ENCODE results near the gene CDK15. TPM values are rescaled to one million over a fixed set of nuclear protein-coding genes. Genes with fewer than 3 reads are reported as not detected.
A peak's percentile ranks its signal among the peaks of the same experiment; 100 is the strongest.

The CDK15 gene
- total RNA-seq, 1 donor from 2014 or later, result 2.3 TPM

- TF ChIP-seq CTCF (conservative IDR thresholded peaks at IDR 0.05; ENCODE audit: low read depth, low read length), result no peak
- no peak overlapping the region for H3K4me3 ChIP-seq (ENCODE audit: low read depth, low read length)
- DNase-seq (ENCODE audit: low read depth), result no peak
Measured at GRCh38 chr2:201859949-201860348, 53.6 kb downstream of the CDK15 start.

GRCh38 chr2:201860636-201861066 lies 54.3 kb downstream of the CDK15 start:
- TF ChIP-seq CTCF (conservative IDR thresholded peaks at IDR 0.05; ENCODE audit: low read depth, low read length), result peak; percentile 90
- DNase-seq (ENCODE audit: low read depth), result peak; percentile 35
- H3K4me3 ChIP-seq (ENCODE audit: low read depth, low read length), result no peak overlapping the region

GRCh38 chr2:201862843-201863242 lies 56.5 kb downstream of the CDK15 start:
- no peak overlapping the region for H3K4me3 ChIP-seq (ENCODE audit: low read depth, low read length)
- DNase-seq (ENCODE audit: low read depth), result no peak
- TF ChIP-seq CTCF (conservative IDR thresholded peaks at IDR 0.05; ENCODE audit: low read depth, low read length), result no peak

DNA sequence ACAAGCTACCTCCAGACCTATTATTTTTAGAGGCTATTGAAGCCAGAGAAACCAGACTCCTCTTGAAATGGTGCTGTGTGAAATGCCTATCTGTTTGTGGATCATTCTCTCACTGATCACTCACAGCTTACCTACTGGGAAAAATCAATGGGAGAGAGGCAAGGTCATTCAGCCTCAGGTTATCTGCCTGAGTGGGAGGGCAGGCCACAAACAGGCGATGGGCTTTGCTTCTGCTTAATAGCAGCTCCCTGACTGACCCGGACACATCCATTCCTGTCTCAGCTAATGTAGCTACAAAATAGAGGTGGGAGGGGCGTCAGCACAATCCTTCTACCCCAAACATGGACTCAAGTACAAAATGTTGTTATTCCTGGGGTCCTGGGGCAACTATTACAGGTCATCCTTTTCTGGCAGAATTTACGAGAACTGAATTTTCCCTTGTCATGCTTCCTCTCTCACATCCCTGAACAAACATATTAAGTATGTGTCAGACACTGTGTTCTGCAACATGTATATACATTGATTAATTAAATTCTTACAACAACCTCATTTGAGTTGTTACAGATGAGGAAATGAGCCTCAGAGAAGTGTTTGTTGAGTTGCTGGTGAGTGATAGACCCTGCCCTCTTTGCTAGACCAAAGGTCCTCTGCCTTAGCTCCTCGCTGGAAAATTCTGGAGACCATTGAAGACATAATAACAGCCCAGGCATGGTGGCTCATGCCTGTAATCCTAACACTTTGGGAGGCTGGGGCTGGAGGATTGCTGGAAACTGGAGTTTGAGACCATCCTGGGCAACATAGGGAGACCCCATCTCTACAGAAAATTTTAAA lies 60.5 kb downstream of the CDK15 start:
- no peak for DNase-seq (ENCODE audit: low read depth)
- H3K4me3 ChIP-seq (ENCODE audit: low read depth, low read length), result no peak overlapping the region
- no peak for TF ChIP-seq CTCF (conservative IDR thresholded peaks at IDR 0.05; ENCODE audit: low read depth, low read length)

DNA sequence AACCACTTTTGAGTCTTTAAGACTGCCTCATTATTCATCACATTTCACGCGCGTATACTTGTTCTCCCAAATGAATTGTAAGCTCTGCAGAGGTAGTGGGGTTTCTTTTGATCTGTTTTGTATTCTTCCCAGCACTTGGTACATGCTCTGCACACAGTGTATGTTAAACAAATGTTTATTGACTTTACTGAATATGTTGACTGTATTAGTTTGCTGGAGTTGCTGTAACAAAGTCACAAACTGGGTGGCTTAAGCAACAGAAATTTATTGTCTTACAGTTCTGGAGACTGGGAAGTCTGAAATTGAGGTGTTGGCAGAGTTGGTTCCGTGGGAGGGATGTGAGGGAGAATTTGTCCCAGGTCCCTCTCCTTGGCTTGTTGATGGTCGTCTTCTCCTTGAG lies 65.1 kb downstream of the CDK15 start:
- no peak for DNase-seq (ENCODE audit: low read depth)
- no peak for TF ChIP-seq CTCF (conservative IDR thresholded peaks at IDR 0.05; ENCODE audit: low read depth, low read length)
- no peak overlapping the region for H3K4me3 ChIP-seq (ENCODE audit: low read depth, low read length)

- H3K4me3 ChIP-seq (ENCODE audit: low read depth, low read length), result no peak overlapping the region
- TF ChIP-seq CTCF (conservative IDR thresholded peaks at IDR 0.05; ENCODE audit: low read depth, low read length), result no peak
- no peak for DNase-seq (ENCODE audit: low read depth)
Measured at GRCh38 chr2:201872591-201872990, 66.3 kb downstream of the CDK15 start.

DNA sequence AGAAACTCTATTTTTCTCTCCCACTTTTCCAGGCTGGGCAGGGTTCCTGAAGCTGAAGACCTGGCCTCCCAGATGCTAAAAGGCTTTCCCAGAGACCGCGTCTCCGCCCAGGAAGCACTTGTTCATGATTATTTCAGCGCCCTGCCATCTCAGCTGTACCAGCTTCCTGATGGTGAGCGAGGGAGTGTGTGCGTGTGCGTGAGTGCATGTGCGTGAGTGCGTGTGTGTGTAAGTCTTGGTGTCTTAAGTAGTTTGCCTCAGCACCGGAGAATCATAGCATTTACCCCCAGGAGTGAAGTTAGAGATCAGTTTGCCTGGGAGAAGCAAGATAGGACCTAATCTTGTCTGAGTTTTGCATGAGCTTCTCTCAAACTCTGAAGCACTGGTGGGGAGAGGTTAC lies 73.7 kb downstream of the CDK15 start:
- no peak overlapping the region for H3K4me3 ChIP-seq (ENCODE audit: low read depth, low read length)
- TF ChIP-seq CTCF (conservative IDR thresholded peaks at IDR 0.05; ENCODE audit: low read depth, low read length), result no peak
- DNase-seq (ENCODE audit: low read depth), result no peak
